ENCODE measurements around the gene FSTL3. TPM values are rescaled to one million over a fixed set of nuclear protein-coding genes. Genes with fewer than 3 reads are reported as not detected.

The FSTL3 gene
- total RNA-seq, 4 donors from 2014 or later, result 120 to 212 (median 152) TPM

GRCh38 chr19:711254-711653, 35.1 kb downstream of the FSTL3 start:
- TF ChIP-seq CTCF (IDR thresholded peaks at IDR 0.05), result no peak
- no peak for DNase-seq (ENCODE audit: low spot score)
- no peak for ATAC-seq (ENCODE audit: low FRiP score)

- no peak for ATAC-seq (ENCODE audit: low FRiP score)
- no peak for TF ChIP-seq CTCF (IDR thresholded peaks at IDR 0.05)
- DNase-seq (ENCODE audit: low spot score), result no peak
Measured at GRCh38 chr19:715347-715746, 39.2 kb downstream of the FSTL3 start.

- ATAC-seq (ENCODE audit: low FRiP score) (no peak), DNase-seq (ENCODE audit: low spot score) (no peak)
- TF ChIP-seq CTCF (IDR thresholded peaks at IDR 0.05), result no peak
Measured at GRCh38 chr19:718251-718951, 42.2 kb downstream of the FSTL3 start.

- peak; percentile 73 for ATAC-seq (ENCODE audit: low FRiP score)
- DNase-seq (ENCODE audit: low spot score), result no peak
- no peak for TF ChIP-seq CTCF (IDR thresholded peaks at IDR 0.05)
Measured at GRCh38 chr19:718991-719512, 42.9 kb downstream of the FSTL3 start.

GRCh38 chr19:719636-720344, 43.6 kb downstream of the FSTL3 start:
- ATAC-seq (ENCODE audit: low FRiP score), result no peak
- DNase-seq (ENCODE audit: low spot score), result no peak
- TF ChIP-seq CTCF (IDR thresholded peaks at IDR 0.05), result no peak

- no peak for TF ChIP-seq CTCF (IDR thresholded peaks at IDR 0.05)
- no peak for DNase-seq (ENCODE audit: low spot score)
- ATAC-seq (ENCODE audit: low FRiP score), result no peak
Measured at GRCh38 chr19:720345-721160, 44.4 kb downstream of the FSTL3 start.
